Endodermal cell (in vitro differentiated cells): ENCODE measurements around the gene ADGRG3. TPM values are rescaled to one million over a fixed set of nuclear protein-coding genes. Genes with fewer than 3 reads are reported as not detected.

ENCODE experiments used
- DNase-seq: peaks from one replicate; pipeline ENCODE4 v3.0.0-alpha.2; 2017
- H3K27ac ChIP-seq: 2 replicates; pipeline ENCODE4 v1.5.1; 2013; ENCODE audit warnings: mild to moderate bottlenecking, low read depth, low read length, moderate library complexity
- H3K27me3 ChIP-seq: 2 replicates; pipeline ENCODE4 v1.6.1; 2013; ENCODE audit warnings: mild to moderate bottlenecking, low read length, moderate library complexity; ENCODE audit not compliant: insufficient read depth, control insufficient read depth, poor library complexity, severe bottlenecking
- H3K36me3 ChIP-seq: 2 replicates; pipeline ENCODE4 v1.7.0; 2013; ENCODE audit warnings: mild to moderate bottlenecking, low read length, moderate library complexity; ENCODE audit not compliant: control insufficient read depth, insufficient read depth
- H3K4me1 ChIP-seq: one replicate; pipeline ENCODE4 v1.7.0; 2013; ENCODE audit warnings: low read length; ENCODE audit not compliant: control insufficient read depth, insufficient read depth
- H3K4me3 ChIP-seq: 2 replicates; pipeline ENCODE4 v1.5.1; 2013; ENCODE audit warnings: mild to moderate bottlenecking, low read length, moderate library complexity
- H3K9ac ChIP-seq: 2 replicates; pipeline ENCODE4 v1.6.1; 2013; ENCODE audit warnings: mild to moderate bottlenecking, low read length, moderate library complexity; ENCODE audit not compliant: poor library complexity, severe bottlenecking; ENCODE audit errors: extremely low read depth
- H3K9me3 ChIP-seq: 2 replicates; pipeline ENCODE4 v1.6.1; 2013; ENCODE audit warnings: mild to moderate bottlenecking, low read length, moderate library complexity; ENCODE audit not compliant: control insufficient read depth
- H3K27ac Mint-ChIP-seq: 2 replicates; pipeline ENCODE4 v1.8.0; 2020; ENCODE audit warnings: mixed read lengths
- H3K27me3 Mint-ChIP-seq: 2 replicates; pipeline ENCODE4 v1.8.0; 2021; ENCODE audit warnings: mild to moderate bottlenecking, mixed read lengths; ENCODE audit not compliant: insufficient read depth
- H3K36me3 Mint-ChIP-seq: 2 replicates; pipeline ENCODE4 v1.8.0; 2020; ENCODE audit warnings: low read depth, mixed read lengths
- H3K4me1 Mint-ChIP-seq: 2 replicates; pipeline ENCODE4 v1.8.0; 2020; ENCODE audit warnings: mixed read lengths
- H3K4me3 Mint-ChIP-seq: 2 replicates; pipeline ENCODE4 v1.8.0; 2020; ENCODE audit warnings: mild to moderate bottlenecking, moderate library complexity, mixed read lengths
- H3K9me3 Mint-ChIP-seq: 2 replicates; pipeline ENCODE4 v1.8.0; 2020; ENCODE audit warnings: mild to moderate bottlenecking, mixed read lengths
- CTCF ChIP-seq: fragments of 200-600 bp; sonication (generic); conservative IDR thresholded peaks from 2 replicates; pipeline ENCODE4 v1.5.0; 2021; ENCODE audit warnings: antibody characterized with exemption, mild to moderate bottlenecking
- WGBS, 2 experiments: methylation state at CpG; one replicate each; pipeline versions ENCODE4 v1.1.5 to v1.1.7; 2013; ENCODE audit warnings: missing lambda C conversion rate in 2 of 2, mixed read lengths in 1 of 2; ENCODE audit not compliant: insufficient coverage in 1 of 2, insufficient read length in 1 of 2; 5-methylcytosine and 5-hydroxymethylcytosine counted together
- total RNA-seq, 2 donors: library from RNA; stranded (reverse); fragmentation: NEBNext Ultra II Directional in 1 of 2; extraction: Animal tissue kit (Norgen Biotek cat#: 25700) in 1 of 2; gene quantifications; 2 replicates in 1 of 2; 3 replicates in 1 of 2; pipeline ENCODE4 v1.2.1, GENCODE V29; 2021

Gene ADGRG3
- total RNA-seq, 2 donors from 2014 or later, result not detected

GRCh38 chr16:57700781-57701551 is 32.9 kb downstream of the ADGRG3 start:
- H3K27ac Mint-ChIP-seq, result no peak overlapping the region
- no peak overlapping the region for H3K4me3 Mint-ChIP-seq
- peaks cover 3% of the 10 kb centered on the region for H3K27me3 Mint-ChIP-seq
- Histone ChIP-seq H3K4me1 (peaks cover 12% of the 10 kb centered on the region), H3K36me3 (no peaks in the 10 kb centered on the region), H3K9ac (no peak overlapping the region), H3K27me3 (no peaks in the 10 kb centered on the region), H3K9me3 (no peaks in the 10 kb centered on the region), H3K27ac (peak overlapping the region; percentile 60), H3K4me3 (no peak overlapping the region)
- no peaks in the 10 kb centered on the region for H3K9me3 Mint-ChIP-seq
- TF ChIP-seq CTCF, result no peak
- 78 to 85% methylated on average over 8 to 10 of the region's 10 CpGs for WGBS, 2 experiments
- H3K4me1 Mint-ChIP-seq, result peaks cover 21% of the 10 kb centered on the region
- H3K36me3 Mint-ChIP-seq, result no peaks in the 10 kb centered on the region
- DNase-seq, result no peak

- Mint-ChIP-seq H3K9me3 (no peaks in the 10 kb centered on the region), H3K4me1 (peaks cover 21% of the 10 kb centered on the region), H3K36me3 (no peaks in the 10 kb centered on the region), H3K4me3 (no peak overlapping the region), H3K27me3 (peaks cover 3% of the 10 kb centered on the region), H3K27ac (no peak overlapping the region)
- 91 to 93% methylated on average over 16 to 23 of the region's 23 CpGs for WGBS, 2 experiments
- Histone ChIP-seq H3K4me3 (no peak overlapping the region), H3K36me3 (no peaks in the 10 kb centered on the region), H3K27me3 (no peaks in the 10 kb centered on the region), H3K9me3 (no peaks in the 10 kb centered on the region), H3K4me1 (peaks cover 12% of the 10 kb centered on the region), H3K27ac (no peak overlapping the region), H3K9ac (no peak overlapping the region)
- no peak for TF ChIP-seq CTCF
- DNase-seq, result no peak
Observed at GRCh38 chr16:57701759-57702371, 33.8 kb downstream of the ADGRG3 start.

- Histone ChIP-seq H3K27me3 (no peaks in the 10 kb centered on the region), H3K9me3 (no peaks in the 10 kb centered on the region), H3K4me3 (no peak overlapping the region), H3K9ac (no peak overlapping the region), H3K27ac (no peak overlapping the region), H3K36me3 (no peaks in the 10 kb centered on the region), H3K4me1 (peaks cover 12% of the 10 kb centered on the region)
- peaks cover 21% of the 10 kb centered on the region for H3K4me1 Mint-ChIP-seq
- no peaks in the 10 kb centered on the region for H3K9me3 Mint-ChIP-seq
- no peaks in the 10 kb centered on the region for H3K36me3 Mint-ChIP-seq
- WGBS, 2 experiments, result 91 to 100% methylated on average over 6 to 11 of the region's 11 CpGs
- no peak overlapping the region for H3K27ac Mint-ChIP-seq
- H3K27me3 Mint-ChIP-seq, result peaks cover 12% of the 10 kb centered on the region
- TF ChIP-seq CTCF, result no peak
- no peak for DNase-seq
- H3K4me3 Mint-ChIP-seq, result no peak overlapping the region
Observed at GRCh38 chr16:57703416-57704010, 35.4 kb downstream of the ADGRG3 start.
